ENCODE results near the gene TPSG1.
"Not testable (repeated sequence)": the region's sequence is repeated elsewhere in the genome, so short reads cannot be mapped to it uniquely, and the experiment has no call there.

Gene TPSG1

GRCh38 chr16:1200014-1200627 is 24.9 kb downstream of the TPSG1 start:
- no peak overlapping the region for H3K4me3 ChIP-seq (ENCODE audit: low read depth, low read length)
- no peak for DNase-seq (ENCODE audit: low read depth)
- TF ChIP-seq CTCF (IDR thresholded peaks at IDR 0.05; ENCODE audit: control insufficient read depth, extremely low read depth, insufficient read depth) = no peak

DNA sequence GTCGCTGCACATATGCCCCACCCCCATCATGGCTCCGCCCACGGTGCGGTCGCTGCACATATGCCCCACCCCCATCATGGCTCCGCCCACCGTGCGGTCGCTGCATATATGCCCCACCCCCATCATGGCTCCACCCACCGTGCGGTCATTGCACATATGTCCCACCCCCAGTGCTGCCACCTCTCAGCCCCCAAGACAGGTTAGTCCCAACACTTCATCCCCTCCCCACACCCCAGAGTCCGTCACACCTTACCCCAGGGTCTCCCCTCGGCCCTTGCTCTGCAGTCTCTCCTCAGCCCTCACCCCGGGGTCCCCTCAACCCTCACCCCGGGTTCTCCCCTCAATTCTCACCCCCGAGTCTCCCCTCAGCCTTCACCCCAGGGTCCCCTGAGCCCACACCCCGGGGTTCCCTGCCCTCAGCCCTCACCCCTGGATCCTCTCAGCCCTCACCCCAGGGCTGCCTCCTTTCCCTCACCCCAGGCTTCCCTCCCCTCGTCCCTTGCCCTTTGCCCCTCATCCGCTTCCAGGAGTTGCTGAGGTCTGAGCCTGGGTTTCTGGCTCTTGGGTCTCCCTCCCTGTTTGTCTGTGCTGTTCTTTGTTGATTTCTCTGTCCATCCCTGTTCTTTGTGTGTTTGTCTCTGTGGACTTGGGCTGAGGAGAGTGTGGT is 25.6 kb downstream of the TPSG1 start:
- DNase-seq (ENCODE audit: low read depth) = no peak
- H3K4me3 ChIP-seq (ENCODE audit: low read depth, low read length) = no peak overlapping the region
- TF ChIP-seq CTCF (IDR thresholded peaks at IDR 0.05; ENCODE audit: control insufficient read depth, extremely low read depth, insufficient read depth) = no peak

- DNase-seq (ENCODE audit: low read depth); H3K4me3 ChIP-seq (ENCODE audit: low read depth, low read length): not testable (repeated sequence)
These were observed 26.3 kb downstream of the TPSG1 start for GRCh38 chr16:1198671-1199346.

GRCh38 chr16:1198194-1198593 is 26.9 kb downstream of the TPSG1 start:
- DNase-seq (ENCODE audit: low read depth) = no peak
- TF ChIP-seq CTCF (IDR thresholded peaks at IDR 0.05; ENCODE audit: control insufficient read depth, extremely low read depth, insufficient read depth) = no peak
- no peak overlapping the region for H3K4me3 ChIP-seq (ENCODE audit: low read depth, low read length)

- no peak for DNase-seq (ENCODE audit: low read depth)
- no peak for TF ChIP-seq CTCF (IDR thresholded peaks at IDR 0.05; ENCODE audit: control insufficient read depth, extremely low read depth, insufficient read depth)
- H3K4me3 ChIP-seq (ENCODE audit: low read depth, low read length) = no peak overlapping the region
These were observed 27.7 kb downstream of the TPSG1 start for GRCh38 chr16:1197237-1197866.

GRCh38 chr16:1196494-1196893 is 28.6 kb downstream of the TPSG1 start:
- TF ChIP-seq CTCF (IDR thresholded peaks at IDR 0.05; ENCODE audit: control insufficient read depth, extremely low read depth, insufficient read depth) = no peak
- no peak for DNase-seq (ENCODE audit: low read depth)
- no peak overlapping the region for H3K4me3 ChIP-seq (ENCODE audit: low read depth, low read length)

DNA sequence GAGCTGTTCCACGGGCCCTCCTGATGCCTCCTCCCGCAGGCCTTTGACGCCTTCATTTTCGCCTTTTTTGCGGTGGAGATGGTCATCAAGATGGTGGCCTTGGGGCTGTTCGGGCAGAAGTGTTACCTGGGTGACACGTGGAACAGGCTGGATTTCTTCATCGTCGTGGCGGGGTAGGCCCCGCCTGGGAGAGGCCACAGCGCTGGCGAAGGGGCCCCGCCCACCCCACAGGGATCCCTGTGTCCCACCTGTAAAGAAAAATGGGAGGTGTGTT is 29.7 kb downstream of the TPSG1 start:
- no peak for TF ChIP-seq CTCF (IDR thresholded peaks at IDR 0.05; ENCODE audit: control insufficient read depth, extremely low read depth, insufficient read depth)
- H3K4me3 ChIP-seq (ENCODE audit: low read depth, low read length) = no peak overlapping the region
- no peak for DNase-seq (ENCODE audit: low read depth)

All from LNCaP clone FGC (cell line).